ENCODE measurements around the gene PLK3.

- TF ChIP-seq GABPA (IDR thresholded peaks at IDR 0.05; ENCODE audit: low read depth) (no peak), POLR2AphosphoS5 (IDR thresholded peaks at IDR 0.05; ENCODE audit: low read depth) (no peak), CTCF (IDR thresholded peaks at IDR 0.05; ENCODE audit: insufficient read depth, low read length) (no peak)
Observed at GRCh38 chr1:44832056-44832705, 32.0 kb downstream of the PLK3 start.
